Measurements from ENCODE around the gene ECI1.
"Not testable (repeated sequence)": the region's sequence is repeated elsewhere in the genome, so short reads cannot be mapped to it uniquely, and the experiment has no call there.

GRCh38 chr16:2203119-2203688 lies 48.2 kb downstream of the ECI1 start:
- not testable (repeated sequence) for TF ChIP-seq CTCF (IDR thresholded peaks at IDR 0.05; ENCODE audit: low read depth, low read length, poor library complexity, severe bottlenecking); EZH2phosphoT487 (IDR thresholded peaks at IDR 0.05; ENCODE audit: borderline replicate concordance, low read length)

All from DOHH2 (cell line).